SIG-M5 (cell line): Measurements from ENCODE around the gene TFF2.

Experiments
- DNase-seq: peaks from one replicate; lab custom pipeline; 2025; lab: John Stamatoyannopoulos, UW

TFF2 gene

GRCh38 chr21:42305707-42306147 is 45.1 kb downstream of the TFF2 start:
- DNase-seq = no peak

- DNase-seq = no peak
Measured at GRCh38 chr21:42304556-42305454, 46.0 kb downstream of the TFF2 start.

DNA sequence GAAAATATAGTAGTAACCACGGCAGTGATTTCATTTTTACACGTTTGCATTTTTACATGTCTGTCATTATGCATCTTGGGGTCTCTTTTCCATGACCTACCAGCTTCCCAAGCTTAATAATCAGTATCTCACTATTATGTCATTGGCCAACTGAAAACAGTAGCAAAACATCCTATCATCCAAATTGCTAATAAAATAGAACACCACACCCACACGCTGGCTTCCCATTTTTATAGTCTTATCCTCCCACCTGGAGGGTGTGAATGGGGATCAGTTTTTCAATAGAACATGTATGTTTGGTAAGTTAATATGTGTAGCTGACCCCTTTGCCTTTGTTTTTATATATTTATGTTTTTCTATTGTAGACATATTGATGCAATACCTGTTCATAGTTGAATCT is 47.4 kb downstream of the TFF2 start:
- no peak for DNase-seq

DNA sequence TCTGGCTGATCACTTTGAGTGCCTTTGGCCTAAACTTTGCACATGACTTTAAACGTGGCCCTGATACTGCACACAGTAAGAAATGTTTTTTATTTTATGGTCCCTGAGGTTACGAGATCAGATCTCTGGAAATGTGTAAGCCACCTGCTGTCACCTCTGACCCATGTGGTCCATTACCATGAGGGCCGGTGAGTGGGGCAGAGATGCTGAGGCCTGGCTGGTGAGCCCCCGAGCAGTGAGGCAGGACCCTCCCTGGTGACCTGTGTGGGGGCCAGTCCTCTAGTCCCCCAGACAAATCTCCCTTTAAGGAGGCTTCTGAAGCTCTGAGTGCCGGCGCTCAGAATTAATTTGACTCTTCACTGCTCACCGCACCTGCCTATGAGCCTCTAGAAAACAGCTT is 48.0 kb downstream of the TFF2 start:
- no peak for DNase-seq

DNA sequence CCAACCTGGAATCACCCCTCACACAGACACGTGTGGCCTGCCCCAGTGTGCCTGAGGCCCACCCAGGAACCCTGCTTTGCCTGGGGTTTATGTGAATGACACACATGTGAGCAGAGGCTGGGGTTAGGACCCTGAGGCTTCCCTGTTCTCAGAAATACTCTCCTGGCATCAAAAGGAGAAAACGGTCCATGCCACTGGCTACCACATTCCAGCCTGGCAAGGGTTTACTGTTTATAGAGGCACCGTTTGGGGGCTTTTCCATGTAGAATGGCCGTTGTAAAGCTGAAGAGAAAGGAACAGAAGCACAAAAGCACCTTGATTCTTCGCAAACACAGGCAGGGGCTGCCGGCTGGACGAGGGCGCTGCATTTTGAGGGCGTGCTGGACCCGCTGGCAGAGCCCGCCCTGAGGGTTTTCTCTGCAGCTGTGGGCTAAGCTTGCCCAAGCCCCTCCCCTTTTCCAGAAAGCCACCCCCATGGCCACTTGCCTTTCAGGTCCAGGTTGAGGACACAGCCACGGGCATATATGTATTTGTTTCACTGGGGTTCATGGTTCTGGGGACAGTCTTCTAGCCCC is 48.6 kb downstream of the TFF2 start:
- no peak for DNase-seq

DNA sequence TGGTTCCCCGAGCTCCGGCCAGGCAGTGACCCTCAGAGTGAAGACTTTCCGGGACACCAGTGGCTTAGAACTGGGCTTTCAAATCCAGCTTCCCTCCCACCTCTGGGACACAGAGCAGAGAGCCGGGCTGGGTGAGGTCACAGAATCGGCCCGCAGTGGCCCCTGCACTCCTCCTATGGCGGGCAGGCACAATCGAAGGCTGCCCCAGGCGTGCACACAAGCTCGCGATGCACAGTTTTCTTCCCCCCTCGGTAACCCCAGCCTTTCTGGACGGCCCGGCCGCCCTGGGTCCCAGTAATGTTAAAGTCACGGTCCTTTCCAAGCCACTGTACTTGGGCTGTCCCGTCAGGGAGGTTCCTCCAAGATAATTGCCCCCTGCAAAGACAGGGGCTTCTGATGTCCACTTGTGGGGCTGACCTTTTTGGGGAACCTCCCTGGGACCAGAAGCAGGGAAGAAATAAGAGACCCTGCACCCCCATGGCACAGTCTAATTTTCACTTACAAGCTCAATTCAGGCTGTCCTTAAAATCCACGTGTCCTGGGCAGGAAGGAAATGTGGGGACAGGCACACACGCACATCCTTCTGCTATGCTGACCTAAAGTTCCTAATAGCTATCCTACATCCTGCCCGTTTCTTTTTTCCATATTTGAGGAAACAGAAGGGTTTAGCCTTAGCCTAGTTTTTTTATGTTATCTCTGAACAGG is 49.3 kb downstream of the TFF2 start:
- DNase-seq = no peak

- DNase-seq = no peak
Measured at GRCh38 chr21:42300956-42301355, 49.8 kb downstream of the TFF2 start.

DNA sequence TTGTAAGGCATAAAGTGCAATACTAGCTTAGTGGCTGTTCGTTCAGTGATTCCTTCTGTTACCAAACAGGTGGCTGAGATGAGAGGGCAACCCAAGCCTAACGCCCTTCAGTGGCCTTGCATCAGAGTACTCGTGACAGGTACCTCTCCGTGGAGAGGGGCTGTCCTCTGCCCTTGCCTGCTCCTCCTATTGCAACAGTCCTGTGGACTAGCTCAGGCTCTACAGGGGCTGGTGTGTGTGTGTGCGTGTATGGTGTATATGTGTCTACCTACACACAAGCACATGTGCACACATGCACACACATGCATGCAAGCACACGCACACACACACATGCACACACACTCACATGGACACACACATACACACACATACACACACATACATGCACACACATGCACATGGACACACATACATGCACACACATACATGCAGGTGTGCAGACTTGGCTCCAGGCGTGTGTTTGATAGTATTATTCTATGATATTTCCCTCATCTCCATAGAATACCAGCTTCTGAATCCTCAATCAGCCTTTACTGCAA is 50.7 kb downstream of the TFF2 start:
- DNase-seq = no peak

DNA sequence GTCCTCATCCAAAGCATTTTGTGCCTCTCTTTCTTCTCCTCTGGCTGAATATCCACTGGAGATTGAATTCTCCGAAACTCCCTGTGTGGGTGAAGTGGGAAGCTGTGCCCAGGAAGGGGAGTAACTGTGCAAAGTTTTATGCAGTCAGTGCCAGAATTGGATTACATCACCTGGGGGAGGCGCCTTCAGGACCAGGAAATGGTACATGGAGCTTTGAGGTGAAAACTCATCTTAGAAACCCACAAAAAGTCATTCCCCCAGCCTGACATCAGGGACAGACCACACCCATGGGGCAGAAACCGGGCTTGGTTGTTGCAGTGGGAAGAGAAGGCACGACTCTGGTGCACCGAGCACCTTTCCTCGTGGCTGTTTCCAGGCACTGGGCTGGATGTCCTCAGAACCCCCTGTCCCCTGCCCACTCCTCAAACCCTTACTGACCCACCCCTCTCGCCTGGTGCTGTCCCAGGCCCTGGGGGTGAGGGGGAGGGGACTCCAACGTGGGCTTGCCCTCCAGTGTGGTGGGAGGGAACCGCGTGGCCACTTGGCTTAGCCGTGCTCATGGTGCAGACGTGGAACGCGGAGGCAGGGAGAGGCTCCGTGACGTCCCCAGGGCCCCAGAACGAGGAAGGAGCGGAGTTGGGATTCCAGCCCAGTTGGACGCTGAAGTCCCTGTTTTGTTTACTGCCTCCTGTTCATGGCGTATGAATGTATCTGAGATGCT is 51.3 kb downstream of the TFF2 start:
- no peak for DNase-seq

- DNase-seq = no peak
Measured at GRCh38 chr21:42298657-42299056, 52.1 kb downstream of the TFF2 start.

- DNase-seq = no peak
Measured at GRCh38 chr21:42298237-42298636, 52.6 kb downstream of the TFF2 start.

DNA sequence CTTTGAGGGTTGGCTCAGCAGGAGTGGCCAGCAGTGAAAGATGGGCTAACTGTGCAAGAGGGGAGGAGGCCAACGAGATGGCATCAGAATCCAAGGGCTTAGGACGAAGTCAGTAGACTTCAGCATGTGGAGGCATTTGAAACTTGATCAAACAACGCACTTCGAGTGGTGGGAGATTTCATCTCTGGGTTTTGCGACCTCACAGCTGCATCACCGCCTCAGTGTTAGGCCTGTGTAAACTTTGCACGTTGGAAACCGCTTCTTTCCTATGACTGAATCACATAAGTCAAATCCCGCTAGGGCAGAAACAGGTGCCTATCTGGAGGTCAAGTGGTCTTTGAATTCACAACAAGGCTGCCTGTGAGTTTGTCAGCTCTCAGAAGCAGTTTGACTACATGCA is 53.4 kb downstream of the TFF2 start:
- no peak for DNase-seq

- DNase-seq = no peak
Measured at GRCh38 chr21:42296501-42296900, 54.3 kb downstream of the TFF2 start.
